B cell (primary cell): Measurements from ENCODE around the gene RMND1. TPM values are rescaled to one million over a fixed set of nuclear protein-coding genes. Genes with fewer than 3 reads are reported as not detected.

Source experiments
- ATAC-seq: fragments of 200-7000 bp; cut with Tn5 transposase; one replicate; pipeline ENCODE4 v1.10.0; 2021; ENCODE audit warnings: low read depth, mild to moderate bottlenecking, moderate number of reproducible peaks, moderate library complexity
- CTCF ChIA-PET: fragments of 350-600 bp; sonication (Branson Sonifier 250); formaldehyde crosslinking; loops from one replicate; lab custom pipeline; 2021; ENCODE audit warnings: antibody characterized with exemption, inconsistent platforms; lab: Charles Lee
- POLR2A ChIA-PET: fragments of 350-600 bp; sonication (Branson Sonifier 250); formaldehyde crosslinking; loops from one replicate; lab custom pipeline; 2021; ENCODE audit warnings: antibody characterized with exemption; lab: Charles Lee
- DNase-seq: peaks from one replicate; pipeline ENCODE4 v3.0.0; 2013
- H2AFZ ChIP-seq: 2 replicates; pipeline ENCODE4 v1.6.1; 2012; ENCODE audit warnings: mild to moderate bottlenecking, low read depth, low read length; ENCODE audit not compliant: insufficient read depth, poor library complexity, severe bottlenecking
- H3K27ac ChIP-seq, 2 donors: 1 replicate in 1 of 2; 2 replicates in 1 of 2; pipeline ENCODE4 v1.5.1; 2012 to 2013; ENCODE audit warnings: low read length in 2 of 2, mild to moderate bottlenecking in 2 of 2, moderate library complexity in 1 of 2
- H3K27me3 ChIP-seq, 4 experiments: fragments of 200-600 bp in 1 of 4; sonication (generic) in 1 of 4; replicated peaks in 1 of 4; 1 replicate in 2 of 4; 2 replicates in 2 of 4; pipeline versions ENCODE4 v1.6.1 to v1.7.0; 2013 to 2016; ENCODE audit warnings: low read length in 3 of 4, mild to moderate bottlenecking in 2 of 4, mixed read lengths in 1 of 4, moderate library complexity in 1 of 4; ENCODE audit not compliant: insufficient read depth in 4 of 4, control insufficient read depth in 3 of 4; ENCODE audit errors: control extremely low read depth in 1 of 4
- H3K36me3 ChIP-seq, 2 experiments: replicated peaks in 1 of 2; 1 replicate in 1 of 2; 2 replicates in 1 of 2; pipeline versions ENCODE4 v1.6.1 to v1.7.1; 2013; ENCODE audit warnings: low read length in 1 of 2; ENCODE audit not compliant: insufficient read depth in 2 of 2, control insufficient read depth in 1 of 2; ENCODE audit errors: control extremely low read depth in 1 of 2, extremely low read depth in 1 of 2
- H3K4me1 ChIP-seq, 2 donors: fragments of 200-600 bp in 1 of 2; sonication (generic) in 1 of 2; 1 replicate in 1 of 2; 2 replicates in 1 of 2; pipeline versions ENCODE4 v1.5.1 to v1.6.1; 2013 to 2017; ENCODE audit warnings: low read length in 2 of 2; ENCODE audit not compliant: control insufficient read depth in 2 of 2, insufficient read depth in 2 of 2
- H3K4me2 ChIP-seq: replicated peaks from 2 replicates; pipeline ENCODE3; 2012; ENCODE audit warnings: mild to moderate bottlenecking, low read depth, low read length; ENCODE audit not compliant: poor library complexity, severe bottlenecking
- H3K4me3 ChIP-seq, 5 experiments: fragments of 200-600 bp in 1 of 5; sonication (generic) in 1 of 5; 1 replicate in 3 of 5; 2 replicates in 2 of 5; pipeline versions ENCODE4 v1.5.1 to v1.7.0; 2011 to 2016; ENCODE audit warnings: low read length in 4 of 5, mild to moderate bottlenecking in 4 of 5, low read depth in 2 of 5, control low read depth in 1 of 5, moderate library complexity in 1 of 5; ENCODE audit not compliant: insufficient read depth in 1 of 5; ENCODE audit errors: control extremely low read depth in 1 of 5, extremely low read depth in 1 of 5
- H3K79me2 ChIP-seq: fragments of 200-600 bp; sonication (generic); one replicate; pipeline ENCODE4 v1.6.0; 2016; ENCODE audit warnings: low read length; ENCODE audit not compliant: control insufficient read depth, insufficient read depth
- H3K9ac ChIP-seq: fragments of 200-600 bp; sonication (generic); 2 replicates; pipeline ENCODE4 v1.6.1; 2017; ENCODE audit warnings: mild to moderate bottlenecking, low read length, moderate library complexity
- H3K9me3 ChIP-seq, 3 donors: one replicate each; pipeline versions ENCODE4 v1.6.1 to v1.7.1; 2013; ENCODE audit warnings: low read length in 2 of 3; ENCODE audit not compliant: control insufficient read depth in 2 of 3, insufficient read depth in 1 of 3; ENCODE audit errors: control extremely low read depth in 1 of 3
- H4K20me1 ChIP-seq: 2 replicates; pipeline ENCODE4 v1.6.0; 2012; ENCODE audit warnings: mild to moderate bottlenecking, low read length; ENCODE audit not compliant: insufficient read depth, control insufficient read depth, poor library complexity, severe bottlenecking
- H3K27ac Mint-ChIP-seq: one replicate; pipeline ENCODE4 v1.8.0; 2021; ENCODE audit warnings: mixed read lengths
- H3K27me3 Mint-ChIP-seq: one replicate; pipeline ENCODE4 v1.8.0; 2021; ENCODE audit warnings: mixed read lengths
- H3K4me1 Mint-ChIP-seq: one replicate; pipeline ENCODE4 v1.8.0; 2021; ENCODE audit warnings: mixed read lengths
- H3K4me3 Mint-ChIP-seq: one replicate; pipeline ENCODE4 v1.8.0; 2021; ENCODE audit warnings: mixed read lengths
- H3K9me3 Mint-ChIP-seq: one replicate; pipeline ENCODE4 v1.8.0; 2022; ENCODE audit warnings: mixed read lengths; ENCODE audit not compliant: insufficient read depth
- CTCF ChIP-seq: fragments of 200-600 bp; IDR thresholded peaks from one replicate; pipeline ENCODE4 v1.8.0; 2022; ENCODE audit warnings: antibody characterized with exemption, mild to moderate bottlenecking
- EZH2 ChIP-seq: IDR thresholded peaks from 2 replicates; pipeline ENCODE4 v1.6.1; 2012; ENCODE audit warnings: borderline replicate concordance, low read depth, mild to moderate bottlenecking, moderate library complexity, low read length; ENCODE audit not compliant: insufficient read depth, poor library complexity, severe bottlenecking
- WGBS: methylation state at CpG from one replicate; pipeline ENCODE4 v1.1.5; 2013; ENCODE audit warnings: missing lambda C conversion rate; ENCODE audit not compliant: insufficient coverage; 5-methylcytosine and 5-hydroxymethylcytosine counted together
- intact Hi-C: fragments of 100-400 bp; cut with micrococcal nuclease; formaldehyde crosslinking; loops from one replicate; pipeline ENCODE4 v1.10.0; 2022
- polyA plus RNA-seq: library from polyadenylated mRNA; depleted of rRNA; stranded (reverse); fragments of >200 nt; gene quantifications from 2 replicates; pipeline ENCODE4 v1.2.3, GENCODE V29; 2012
- total RNA-seq, 2 donors: library from RNA; stranded (reverse); fragments of 120-200 nt in 1 of 2; gene quantifications; 1 replicate in 1 of 2; 2 replicates in 1 of 2; pipeline versions ENCODE4 v1.2.3 to v1.2.4, GENCODE V29; 2013 to 2022

RMND1 gene
- total and polyA plus RNA-seq, 2 donors (not counting 1 experiment from before 2014, with no cell fraction given): 4.3 to 15.7 TPM

DNA sequence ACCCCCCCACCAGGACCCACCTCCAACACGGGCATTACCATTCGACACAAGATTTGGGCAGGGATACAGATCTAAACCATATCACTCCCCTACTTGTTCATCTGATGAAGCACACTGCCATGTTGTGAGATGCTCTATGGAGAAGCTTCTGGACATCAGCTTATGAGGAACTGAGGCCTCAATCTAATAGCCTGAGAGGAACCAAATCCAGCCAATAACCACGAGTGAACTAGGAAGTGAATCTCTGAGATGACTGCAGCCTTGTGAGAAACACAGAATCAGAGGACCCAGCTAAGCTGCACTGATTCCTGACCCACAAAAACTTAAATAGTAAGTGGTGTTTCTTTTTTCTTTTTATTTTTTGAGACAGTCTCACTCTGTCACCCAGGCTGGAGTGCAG, 39.0 kb downstream of the RMND1 start:
- DNase-seq (no peak), ATAC-seq (no peak)
- H3K27me3 Mint-ChIP-seq: no peaks in the 10 kb centered on the region
- peaks cover 4% of the 10 kb centered on the region for H3K79me2 ChIP-seq
- peaks cover under 1 to 36% of the 10 kb centered on the region in 2 experiments for H3K36me3 ChIP-seq
- intact Hi-C loops: no loop called here
- H3K4me1 Mint-ChIP-seq: peaks cover 17% of the 10 kb centered on the region
- no peak overlapping the region for H3K4me3 Mint-ChIP-seq
- no peak overlapping the region for H3K4me3 ChIP-seq
- ChIA-PET CTCF (no interaction called here), POLR2A (no interaction called here)
- no peak overlapping the region for H2AFZ ChIP-seq
- H3K4me2 ChIP-seq: no peak overlapping the region
- H3K9me3 Mint-ChIP-seq: peaks cover 6% of the 10 kb centered on the region
- no peaks in the 10 kb centered on the region for H3K27me3 ChIP-seq
- H3K4me1 ChIP-seq: peaks cover 6 to 14% of the 10 kb centered on the region in 2 donors
- H3K27ac Mint-ChIP-seq: no peak overlapping the region
- H3K9ac ChIP-seq: no peak overlapping the region
- 100% methylated on average over 1 of the region's 3 CpGs for WGBS
- H4K20me1 ChIP-seq: no peaks in the 10 kb centered on the region
- no peak for TF ChIP-seq EZH2
- TF ChIP-seq CTCF: no peak
- H3K27ac ChIP-seq: no peak overlapping the region
- H3K9me3 ChIP-seq: no peaks in the 10 kb centered on the region

- Mint-ChIP-seq H3K9me3 (peaks cover 5% of the 10 kb centered on the region), H3K4me1 (peaks cover 19% of the 10 kb centered on the region), H3K4me3 (no peak overlapping the region), H3K27ac (no peak overlapping the region), H3K27me3 (no peaks in the 10 kb centered on the region)
- H3K4me1 ChIP-seq: peaks cover 6 to 14% of the 10 kb centered on the region in 2 donors
- no peak overlapping the region for H3K9ac ChIP-seq
- POLR2A ChIA-PET: interaction anchor here (0.7 kb wide), 1 partner anchor 20 kb away, joined by 5 read pairs; no protein-coding TSS in a partner anchor
- no peaks in the 10 kb centered on the region for H3K27me3 ChIP-seq
- ATAC-seq (no peak), DNase-seq (no peak)
- H3K4me3 ChIP-seq: no peak overlapping the region
- H4K20me1 ChIP-seq: peaks cover 7% of the 10 kb centered on the region
- H2AFZ ChIP-seq: no peak overlapping the region
- TF ChIP-seq CTCF (no peak), EZH2 (no peak)
- WGBS: 97% methylated on average over 6 of the region's 7 CpGs
- peaks cover 1 to 29% of the 10 kb centered on the region in 2 experiments for H3K36me3 ChIP-seq
- no peak overlapping the region for H3K27ac ChIP-seq
- peaks cover 4% of the 10 kb centered on the region for H3K79me2 ChIP-seq
- H3K4me2 ChIP-seq: no peak overlapping the region
- intact Hi-C loops: no loop called here
- CTCF ChIA-PET: no interaction called here
- no peaks in the 10 kb centered on the region for H3K9me3 ChIP-seq
Observed at GRCh38 chr6:151409679-151410078, 42.2 kb downstream of the RMND1 start.
